HUES48 (cell line): Measurements from ENCODE around the gene ARSI.

Source experiments
- H3K27ac ChIP-seq: one replicate; pipeline ENCODE4 v1.7.0; 2013; ENCODE audit warnings: low read depth, low read length, inconsistent platforms
- H3K27me3 ChIP-seq: 2 replicates; pipeline ENCODE4 v1.6.1; 2013; ENCODE audit warnings: mild to moderate bottlenecking, low read length; ENCODE audit not compliant: control insufficient read depth, insufficient read depth
- H3K36me3 ChIP-seq: 2 replicates; pipeline ENCODE4 v1.6.1; 2013; ENCODE audit warnings: low read length; ENCODE audit not compliant: control insufficient read depth, insufficient read depth
- H3K4me1 ChIP-seq: 2 replicates; pipeline ENCODE4 v1.6.1; 2013; ENCODE audit warnings: mild to moderate bottlenecking, low read length; ENCODE audit not compliant: control insufficient read depth, insufficient read depth
- H3K4me3 ChIP-seq: 2 replicates; pipeline ENCODE4 v1.5.1; 2013; ENCODE audit warnings: mild to moderate bottlenecking, low read depth, low read length
- H3K9ac ChIP-seq: 2 replicates; pipeline ENCODE4 v1.6.1; 2013; ENCODE audit warnings: mild to moderate bottlenecking, low read depth, low read length, moderate library complexity
- H3K9me3 ChIP-seq: 2 replicates; pipeline ENCODE4 v1.6.1; 2013; ENCODE audit warnings: low read length; ENCODE audit not compliant: control insufficient read depth, insufficient read depth

The ARSI gene

DNA sequence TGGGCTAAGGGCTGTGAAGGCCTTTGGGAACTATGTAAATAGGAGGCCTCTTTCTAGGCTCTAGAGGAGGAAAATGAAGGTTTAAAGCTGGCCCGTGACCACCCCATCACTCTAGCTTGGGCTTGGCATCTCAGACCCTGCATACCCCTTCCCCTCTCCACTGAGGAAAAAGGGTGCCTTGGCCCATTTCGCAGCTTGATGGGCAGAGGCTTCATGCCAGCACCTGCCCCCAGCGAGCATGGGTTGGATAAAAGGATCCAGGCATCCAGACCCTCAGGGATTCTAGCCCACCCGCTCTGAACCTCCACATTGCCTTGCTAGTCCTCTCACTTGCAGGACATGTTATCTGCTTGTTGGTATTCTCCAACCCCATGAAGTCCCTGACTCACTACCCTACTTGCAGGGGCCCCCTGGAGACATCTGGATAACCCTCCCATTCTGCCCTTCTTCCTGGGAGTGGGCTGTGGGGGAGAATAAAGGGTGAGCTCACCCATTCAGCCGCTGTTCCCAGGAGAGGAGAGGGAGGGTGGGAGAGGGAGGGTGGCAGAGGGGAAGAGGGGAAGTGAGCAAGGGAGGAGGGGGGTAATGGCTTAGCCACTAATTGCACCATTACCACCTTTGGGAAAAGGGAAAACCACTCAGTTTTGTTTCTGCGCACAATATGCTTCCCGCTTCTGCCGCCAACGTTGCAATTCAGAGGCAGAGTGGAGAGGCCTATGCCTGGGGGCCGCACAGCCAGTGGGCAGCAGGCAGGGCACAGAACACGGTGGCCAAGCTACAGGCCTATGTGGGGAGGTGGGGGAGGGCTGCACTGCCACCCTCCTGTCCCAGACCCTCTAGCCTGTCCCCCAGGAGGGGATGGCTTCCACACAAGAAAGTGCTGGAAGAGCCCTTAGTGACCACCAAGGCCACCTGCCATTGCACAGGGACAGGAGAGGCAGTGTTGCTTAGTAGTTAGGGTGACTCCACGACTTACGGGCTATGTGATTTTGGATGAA, 11.0 kb downstream of the ARSI start:
- Histone ChIP-seq H3K27ac (no peak overlapping the region), H3K9ac (no peak overlapping the region), H3K4me1 (no peaks in the 10 kb centered on the region), H3K9me3 (no peaks in the 10 kb centered on the region), H3K36me3 (no peaks in the 10 kb centered on the region), H3K27me3 (no peaks in the 10 kb centered on the region), H3K4me3 (no peak overlapping the region)

DNA sequence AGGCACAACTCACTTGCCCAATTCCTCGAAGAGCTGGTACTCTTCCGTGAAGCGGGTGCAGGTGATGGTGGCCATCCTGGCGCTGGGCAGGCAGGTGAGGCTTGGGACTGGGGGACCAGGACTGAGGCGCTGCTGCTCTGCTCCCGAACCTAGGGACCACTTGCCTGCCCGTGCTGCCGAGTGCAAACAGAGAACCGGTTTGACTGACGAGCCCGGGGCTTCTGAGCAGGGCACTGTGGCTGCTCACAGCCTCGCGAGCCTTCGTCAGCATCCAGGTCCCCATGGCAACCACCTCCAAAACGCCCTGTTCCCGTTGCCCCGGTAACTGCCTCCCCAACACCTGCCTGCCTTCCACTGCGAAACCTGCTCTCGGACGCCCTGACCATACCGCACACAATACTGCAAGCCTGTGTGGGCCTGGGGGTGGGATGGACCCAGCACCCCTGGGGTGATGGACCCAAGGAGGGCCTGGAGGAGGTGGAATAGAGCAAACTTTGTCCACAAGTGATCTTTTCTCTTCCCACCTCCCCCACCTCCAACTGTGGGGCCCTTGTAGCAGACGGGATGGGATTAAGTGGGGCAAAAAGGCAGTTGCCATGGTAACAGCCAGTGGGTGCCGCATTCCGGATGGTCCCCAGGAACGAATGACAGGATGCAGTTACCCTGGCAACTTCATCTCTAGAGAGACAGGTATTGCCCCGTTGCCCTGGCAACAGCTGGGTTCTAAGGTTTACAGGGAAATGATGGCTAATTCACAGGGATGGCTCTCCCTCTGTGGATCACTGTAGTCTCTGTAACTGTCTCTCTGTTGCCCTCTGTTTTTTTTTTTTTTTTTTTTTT, 12.9 kb downstream of the ARSI start, which contains the start of gene CAMK2A:
Gene CAMK2A, minus strand, starts transcription at position 223 of the 840 bp plus-strand sequence. Its CDS starts 148 bp downstream, at position 75.
- Histone ChIP-seq H3K4me3 (no peak within 1 kb of the TSS), H3K27me3 (no peaks in the 10 kb centered on the region), H3K4me1 (no peaks in the 10 kb centered on the region), H3K36me3 (no peaks in the 10 kb centered on the region), H3K9ac (no peak within 1 kb of the TSS), H3K27ac (no peak within 1 kb of the TSS), H3K9me3 (no peaks in the 10 kb centered on the region)

DNA sequence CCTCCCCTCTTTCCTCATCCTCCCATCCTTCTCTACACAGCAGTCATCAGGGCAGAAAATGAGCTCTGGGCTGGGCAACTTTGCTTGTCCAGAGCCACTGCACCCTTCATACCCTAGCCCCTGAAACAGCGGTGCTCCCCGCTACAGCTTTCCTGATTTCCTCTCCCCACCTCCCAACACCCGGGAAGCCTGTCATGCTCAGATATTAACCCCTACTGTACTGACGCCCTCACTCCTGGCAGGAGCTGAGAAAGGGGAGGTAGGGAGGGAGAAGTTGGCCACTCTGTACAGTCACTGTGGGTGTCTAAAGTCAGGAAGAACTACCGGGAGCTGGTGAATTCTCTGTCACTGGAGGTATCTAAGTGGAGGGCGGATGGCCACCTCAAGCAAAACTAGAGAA, 13.9 kb downstream of the ARSI start:
- Histone ChIP-seq H3K9me3 (no peaks in the 10 kb centered on the region), H3K27me3 (no peaks in the 10 kb centered on the region), H3K4me1 (no peaks in the 10 kb centered on the region), H3K4me3 (no peak overlapping the region), H3K9ac (no peak overlapping the region), H3K36me3 (no peaks in the 10 kb centered on the region), H3K27ac (no peak overlapping the region)

DNA sequence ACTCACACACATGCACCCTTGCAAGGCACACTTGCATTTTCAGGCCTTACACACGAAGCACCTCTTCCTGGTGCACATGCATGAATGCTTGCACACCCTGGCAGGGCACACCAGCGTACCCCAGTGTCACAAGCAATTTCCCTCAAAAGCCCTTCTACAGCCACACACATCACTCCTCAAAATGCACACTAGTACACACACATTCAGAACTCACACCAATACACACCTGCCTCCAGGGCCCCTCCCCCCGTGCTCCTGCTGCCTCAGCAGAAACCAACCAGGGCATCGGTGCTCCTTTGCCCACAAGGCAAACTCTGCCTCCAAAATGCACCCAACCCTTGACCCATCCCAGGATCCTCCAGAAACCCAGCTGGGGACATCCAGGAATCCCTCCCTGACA, 14.3 kb downstream of the ARSI start:
- Histone ChIP-seq H3K4me1 (no peaks in the 10 kb centered on the region), H3K36me3 (no peaks in the 10 kb centered on the region), H3K4me3 (no peak overlapping the region), H3K27ac (no peak overlapping the region), H3K27me3 (no peaks in the 10 kb centered on the region), H3K9ac (no peak overlapping the region), H3K9me3 (no peaks in the 10 kb centered on the region)

DNA sequence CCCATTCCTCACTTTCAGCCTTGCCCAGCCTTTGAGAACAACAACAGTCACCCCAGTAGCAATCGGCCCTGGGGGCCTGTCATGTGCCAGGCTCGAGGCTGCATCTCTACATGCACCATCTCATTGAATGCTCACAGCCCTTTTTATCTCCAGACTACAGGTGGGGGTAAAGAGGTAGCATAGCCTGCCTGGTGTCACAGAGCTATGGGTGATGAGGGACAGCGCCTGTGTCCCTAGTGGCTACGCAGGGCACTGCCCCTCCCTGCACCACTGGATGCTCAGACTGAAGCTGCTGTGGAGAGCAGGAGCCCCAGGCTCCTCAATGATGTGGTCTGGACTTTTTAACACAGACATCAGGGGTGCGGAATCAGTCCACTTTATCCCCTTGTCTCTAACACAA, 15.9 kb downstream of the ARSI start:
- Histone ChIP-seq H3K27me3 (no peaks in the 10 kb centered on the region), H3K36me3 (no peaks in the 10 kb centered on the region), H3K4me1 (no peaks in the 10 kb centered on the region), H3K4me3 (no peak overlapping the region), H3K27ac (no peak overlapping the region), H3K9ac (no peak overlapping the region), H3K9me3 (no peaks in the 10 kb centered on the region)

DNA sequence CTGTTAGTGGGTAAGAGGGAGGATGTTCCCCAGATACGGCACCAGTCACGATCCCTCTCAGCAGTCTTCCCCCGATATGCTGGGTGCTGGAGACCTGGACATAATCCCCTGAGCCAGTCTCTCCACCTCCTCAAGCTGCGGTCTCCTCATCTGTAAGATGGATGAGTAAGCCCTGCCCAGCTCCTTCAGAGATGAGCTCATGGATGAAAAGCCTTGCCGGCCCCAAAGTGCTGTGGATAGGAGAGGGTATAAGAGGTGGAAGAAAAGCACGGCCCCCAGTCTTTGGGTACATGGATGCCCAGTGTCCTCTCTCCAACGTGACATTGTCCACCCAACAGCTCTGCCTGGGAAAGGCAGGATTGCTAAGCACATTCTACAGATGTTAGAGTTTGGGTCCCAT, 17.6 kb downstream of the ARSI start:
- Histone ChIP-seq H3K36me3 (no peaks in the 10 kb centered on the region), H3K9me3 (no peaks in the 10 kb centered on the region), H3K4me3 (no peak overlapping the region), H3K27ac (no peak overlapping the region), H3K9ac (no peak overlapping the region), H3K27me3 (no peaks in the 10 kb centered on the region), H3K4me1 (no peaks in the 10 kb centered on the region)

DNA sequence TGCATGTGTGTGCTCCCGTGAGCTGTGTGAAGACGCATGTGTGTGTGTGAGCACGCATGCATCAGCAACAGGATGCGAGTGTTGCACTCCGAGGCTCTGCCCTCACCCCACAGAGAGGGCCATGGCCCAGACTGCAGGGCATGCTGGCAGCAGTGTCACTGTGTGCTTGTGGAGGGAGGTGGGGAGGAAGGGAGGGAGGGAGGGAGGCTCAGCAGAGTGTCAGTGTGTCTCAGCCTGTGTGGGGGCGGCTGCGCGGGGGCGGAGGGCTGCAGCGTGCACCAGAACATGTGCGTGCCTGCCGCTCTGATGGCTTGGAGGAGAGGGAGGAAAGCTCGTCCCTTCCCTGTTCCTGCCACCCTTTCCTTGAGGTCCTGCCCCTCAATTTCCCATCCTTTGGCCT, 18.4 kb downstream of the ARSI start:
- H3K27me3 ChIP-seq: no peaks in the 10 kb centered on the region
- H3K9me3 ChIP-seq: no peaks in the 10 kb centered on the region
- no peak overlapping the region for H3K9ac ChIP-seq

DNA sequence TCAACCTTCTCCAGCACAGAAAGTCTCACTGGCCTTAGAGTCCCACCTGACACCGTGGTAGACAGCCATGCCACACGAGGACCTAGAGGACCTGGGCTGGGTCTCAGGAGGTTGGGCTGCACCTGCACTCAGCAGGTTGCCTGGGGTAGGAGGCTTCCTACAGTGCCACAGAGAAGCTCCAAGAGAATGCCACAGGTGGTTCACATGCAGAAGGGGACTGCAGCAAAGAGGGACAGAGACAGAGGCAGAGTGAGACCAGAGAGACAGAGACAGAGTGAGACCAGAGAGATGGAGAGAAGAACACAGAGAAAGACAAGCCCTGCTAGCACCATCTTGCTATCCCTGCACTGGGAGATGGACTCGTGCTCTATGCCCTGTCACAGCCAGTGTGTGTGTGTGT, 18.8 kb downstream of the ARSI start:
- Histone ChIP-seq H3K27ac (no peak overlapping the region), H3K9ac (no peak overlapping the region), H3K4me3 (no peak overlapping the region), H3K4me1 (no peaks in the 10 kb centered on the region), H3K9me3 (no peaks in the 10 kb centered on the region), H3K27me3 (no peaks in the 10 kb centered on the region), H3K36me3 (no peaks in the 10 kb centered on the region)

More for the DNA sequence above, 18.4 kb downstream of the ARSI start:
- H3K27ac ChIP-seq: no peak overlapping the region
- H3K4me3 ChIP-seq: no peak overlapping the region
- no peaks in the 10 kb centered on the region for H3K36me3 ChIP-seq
- no peaks in the 10 kb centered on the region for H3K4me1 ChIP-seq

DNA sequence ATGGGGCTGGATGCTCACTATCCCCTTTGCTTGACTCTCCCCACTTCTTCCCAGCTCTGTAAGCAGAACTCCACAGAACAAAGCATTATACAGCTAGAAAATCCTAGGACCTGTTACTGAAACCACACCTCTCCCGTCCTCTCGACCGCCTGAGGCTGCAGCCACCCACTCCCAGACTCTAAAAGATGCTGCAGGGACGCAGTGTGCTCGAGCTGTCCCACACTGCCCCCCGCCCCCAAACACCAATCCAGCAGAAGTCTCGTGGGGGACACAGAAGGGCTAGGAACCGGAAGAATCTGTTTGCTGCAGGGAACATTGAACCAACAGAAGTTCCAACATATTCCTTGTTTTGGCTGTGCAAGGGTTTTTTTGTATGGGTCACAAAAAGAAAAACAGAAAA, 20.7 kb downstream of the ARSI start:
- Histone ChIP-seq H3K36me3 (no peaks in the 10 kb centered on the region), H3K9ac (no peak overlapping the region), H3K9me3 (no peaks in the 10 kb centered on the region), H3K27me3 (no peaks in the 10 kb centered on the region), H3K4me3 (no peak overlapping the region), H3K27ac (no peak overlapping the region), H3K4me1 (no peaks in the 10 kb centered on the region)

DNA sequence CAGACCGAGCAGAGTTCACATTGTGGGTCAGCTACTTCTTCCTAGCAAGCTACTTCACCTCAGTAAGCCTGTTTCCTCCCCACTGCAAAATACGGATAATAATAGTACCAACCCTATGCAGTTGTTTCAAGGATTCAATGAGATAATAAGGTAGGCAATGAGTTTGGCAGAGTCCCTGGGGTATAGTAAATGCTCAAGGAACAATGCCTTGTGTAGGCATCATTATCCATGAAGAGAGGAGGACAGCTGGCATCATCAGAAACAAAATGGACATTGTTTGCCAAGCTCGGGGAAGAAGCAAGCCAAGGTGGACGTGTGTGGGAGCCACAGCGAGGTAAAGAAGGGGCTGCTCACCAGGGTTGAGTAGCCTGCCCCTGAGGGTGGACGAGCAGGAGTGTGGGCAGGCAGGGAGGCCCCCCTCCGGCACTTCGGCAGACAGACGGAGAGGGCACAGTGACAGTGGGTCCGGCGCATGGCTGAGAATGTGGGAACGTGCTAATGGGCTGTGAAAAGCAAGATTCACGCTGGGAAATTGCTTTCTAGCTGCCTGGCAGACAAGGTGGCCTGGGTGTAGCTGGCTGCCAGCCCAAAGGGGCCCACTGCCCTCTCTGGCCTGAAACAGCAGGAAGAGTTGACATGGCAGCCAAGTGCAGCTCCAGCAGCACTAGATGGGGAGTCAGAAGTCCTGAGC, 23.2 kb downstream of the ARSI start:
- H3K27me3 ChIP-seq: no peaks in the 10 kb centered on the region
- H3K4me1 ChIP-seq: no peaks in the 10 kb centered on the region
- no peak overlapping the region for H3K27ac ChIP-seq
- H3K4me3 ChIP-seq: no peak overlapping the region
- H3K36me3 ChIP-seq: no peaks in the 10 kb centered on the region
- no peaks in the 10 kb centered on the region for H3K9me3 ChIP-seq
- no peak overlapping the region for H3K9ac ChIP-seq
